Sigmoid colon (tissue), 7 donors: ENCODE results near the gene WFIKKN2. TPM values are rescaled to one million over a fixed set of nuclear protein-coding genes. Genes with fewer than 3 reads are reported as not detected.
"Not testable (repeated sequence)": the region's sequence is repeated elsewhere in the genome, so short reads cannot be mapped to it uniquely, and the experiment has no call there.

Source experiments
- DNase-seq: peaks from one replicate; pipeline ENCODE4 v3.0.0-alpha.2; 2019
- H3K27ac ChIP-seq, 4 donors: fragments of 200-600 bp; sonication (generic); one replicate each; pipeline ENCODE4 v1.5.1; 2016 to 2019; ENCODE audit warnings: mild to moderate bottlenecking in 1 of 4
- H3K27me3 ChIP-seq, 3 donors: fragments of 200-600 bp; sonication (generic); one replicate each; pipeline ENCODE4 v1.5.1; 2019; ENCODE audit warnings: mild to moderate bottlenecking in 1 of 3
- H3K36me3 ChIP-seq, 4 donors: fragments of 200-600 bp; sonication (generic); one replicate each; pipeline ENCODE4 v1.5.1; 2016 to 2019
- H3K4me1 ChIP-seq, 4 donors: fragments of 200-600 bp; sonication (generic); one replicate each; pipeline ENCODE4 v1.5.1; 2017 to 2019
- H3K4me3 ChIP-seq, 4 donors: fragments of 200-600 bp; sonication (generic); one replicate each; pipeline ENCODE4 v1.5.1; 2017 to 2019; ENCODE audit warnings: mild to moderate bottlenecking in 2 of 4, moderate library complexity in 1 of 4
- H3K9me3 ChIP-seq, 4 donors: fragments of 200-600 bp in 3 of 4; sonication (generic) in 3 of 4; one replicate each; pipeline versions ENCODE4 v1.5.1 to v1.6.1; 2013 to 2019
- EP300 ChIP-seq, 4 donors: sonication (generic); formaldehyde crosslinking; IDR thresholded peaks; one replicate each; pipeline ENCODE4 v1.6.1; 2017; ENCODE audit warnings: antibody characterized with exemption in 4 of 4
- POLR2A ChIP-seq, 2 donors: fragments of 450-650 bp; IDR thresholded peaks; one replicate each; pipeline ENCODE4 v1.6.1; 2016; ENCODE audit warnings: antibody characterized with exemption in 2 of 2, mild to moderate bottlenecking in 2 of 2, moderate library complexity in 2 of 2
- POLR2AphosphoS5 ChIP-seq, 4 donors: sonication (generic); formaldehyde crosslinking; IDR thresholded peaks; one replicate each; pipeline ENCODE4 v1.6.1; 2017; ENCODE audit warnings: antibody characterized with exemption in 4 of 4
- WGBS, 2 donors: extraction: QIAGEN DNeasy Blood & Tissue Kit; methylation state at CpG; one replicate each; pipeline ENCODE4 v1.1.7; 2013; 5-methylcytosine and 5-hydroxymethylcytosine counted together
- intact Hi-C: fragments of 100-400 bp; cut with DNase I; formaldehyde crosslinking; loops from one replicate; pipeline ENCODE4 v1.15.1; 2023
- polyA plus RNA-seq, 3 donors: library from polyadenylated mRNA; stranded (reverse); fragments of 200-250 nt; gene quantifications; one replicate each; pipeline ENCODE4 v1.2.3, GENCODE V29; 2013
- total RNA-seq, 4 donors: library from RNA; depleted of rRNA; stranded (reverse); fragments of >200 nt; gene quantifications; one replicate each; pipeline ENCODE4 v1.1.0, GENCODE V29; 2016
- TF ChIP-seq, protein P1 (sequence below), 4 experiments: fragments of 450-650 bp in 3 of 4; fragments of 200-600 bp in 1 of 4; IDR thresholded peaks; one replicate each; pipeline ENCODE4 v1.5.1; 2016 to 2019; ENCODE audit warnings: antibody characterized with exemption in 4 of 4, mild to moderate bottlenecking in 3 of 4, moderate library complexity in 2 of 4
- donor health status: healthy with polysubstance abuse.
- donor health status: Bipolar disorder and iron deficiency.
- donor health status: healthy.

WFIKKN2 gene
- total and polyA plus RNA-seq, 7 donors: under 0.01 to 1.1 (median 0.11) TPM; not detected in 1

DNA sequence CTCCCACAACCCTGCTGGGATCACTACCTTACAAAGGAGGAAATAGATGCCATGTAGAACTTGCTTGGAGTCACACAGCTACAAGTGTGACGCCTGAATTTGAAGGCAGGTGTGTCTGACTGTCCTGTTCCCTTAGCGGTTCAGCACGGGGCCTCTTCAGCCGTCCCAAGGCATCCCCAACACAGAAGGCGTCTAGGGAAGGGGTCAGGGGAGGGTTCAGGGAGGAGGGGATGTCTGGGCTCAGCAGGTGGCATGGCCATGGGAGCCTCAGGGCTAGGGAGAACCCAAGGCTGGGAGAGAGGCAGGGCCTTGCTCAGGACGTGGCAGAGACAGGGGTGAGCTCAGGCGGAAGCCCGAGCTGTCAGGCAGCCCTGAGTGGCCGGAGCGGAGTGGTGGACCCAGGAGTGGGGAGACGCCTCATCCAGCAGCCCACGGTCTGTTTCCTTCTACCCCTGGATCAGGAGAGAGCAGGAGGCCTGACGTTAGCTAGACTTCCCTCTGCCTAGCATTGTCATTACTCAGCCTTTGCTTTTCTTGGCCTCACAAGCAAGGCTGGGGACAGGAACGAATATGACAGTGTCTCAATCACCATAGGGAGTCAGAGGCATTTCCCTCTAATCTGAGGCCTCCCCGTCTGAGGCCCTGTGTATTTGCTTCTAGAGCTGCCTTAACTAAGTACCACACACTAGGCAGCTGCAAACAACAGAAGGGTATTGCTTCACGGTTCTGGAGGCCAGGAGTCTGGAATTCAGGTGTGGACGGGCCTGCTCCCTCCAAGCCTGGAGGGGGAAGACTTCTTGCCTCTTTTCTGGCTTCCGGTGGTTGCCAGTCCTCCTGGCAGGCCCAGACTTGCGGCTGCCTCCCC lies 36.7 kb upstream of the WFIKKN2 start:
- Histone ChIP-seq H3K9me3 (no peaks in the 10 kb centered on the region), H3K27me3 (no peaks in the 10 kb centered on the region), H3K4me1 (no peaks in the 10 kb centered on the region), H3K27ac (no peak overlapping the region), H3K4me3 (no peak overlapping the region), H3K36me3 (no peaks in the 10 kb centered on the region)
- DNase-seq: no peak
- TF ChIP-seq EP300 (IDR thresholded peaks at IDR 0.05) (no peak), POLR2A (IDR thresholded peaks at IDR 0.05) (no peak), POLR2AphosphoS5 (IDR thresholded peaks at IDR 0.05) (no peak)
- TF ChIP-seq, protein P1, sequence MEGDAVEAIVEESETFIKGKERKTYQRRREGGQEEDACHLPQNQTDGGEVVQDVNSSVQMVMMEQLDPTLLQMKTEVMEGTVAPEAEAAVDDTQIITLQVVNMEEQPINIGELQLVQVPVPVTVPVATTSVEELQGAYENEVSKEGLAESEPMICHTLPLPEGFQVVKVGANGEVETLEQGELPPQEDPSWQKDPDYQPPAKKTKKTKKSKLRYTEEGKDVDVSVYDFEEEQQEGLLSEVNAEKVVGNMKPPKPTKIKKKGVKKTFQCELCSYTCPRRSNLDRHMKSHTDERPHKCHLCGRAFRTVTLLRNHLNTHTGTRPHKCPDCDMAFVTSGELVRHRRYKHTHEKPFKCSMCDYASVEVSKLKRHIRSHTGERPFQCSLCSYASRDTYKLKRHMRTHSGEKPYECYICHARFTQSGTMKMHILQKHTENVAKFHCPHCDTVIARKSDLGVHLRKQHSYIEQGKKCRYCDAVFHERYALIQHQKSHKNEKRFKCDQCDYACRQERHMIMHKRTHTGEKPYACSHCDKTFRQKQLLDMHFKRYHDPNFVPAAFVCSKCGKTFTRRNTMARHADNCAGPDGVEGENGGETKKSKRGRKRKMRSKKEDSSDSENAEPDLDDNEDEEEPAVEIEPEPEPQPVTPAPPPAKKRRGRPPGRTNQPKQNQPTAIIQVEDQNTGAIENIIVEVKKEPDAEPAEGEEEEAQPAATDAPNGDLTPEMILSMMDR (IDR thresholded peaks at IDR 0.05): no peak
- intact Hi-C loops: no loop called here
- WGBS, 2 donors: 90 to 92% methylated on average over 19 of the region's 19 CpGs

- intact Hi-C loops: no loop called here
- 89 to 91% methylated on average over 9 of the region's 9 CpGs for WGBS, 2 donors
- Histone ChIP-seq H3K27ac (no peak overlapping the region), H3K36me3 (no peaks in the 10 kb centered on the region), H3K4me3 (no peak overlapping the region), H3K4me1 (no peaks in the 10 kb centered on the region), H3K27me3 (no peaks in the 10 kb centered on the region), H3K9me3 (no peaks in the 10 kb centered on the region)
- no peak for DNase-seq
- TF ChIP-seq POLR2AphosphoS5 (IDR thresholded peaks at IDR 0.05) (no peak), POLR2A (IDR thresholded peaks at IDR 0.05) (no peak), EP300 (IDR thresholded peaks at IDR 0.05) (no peak)
- TF ChIP-seq, protein P1 (IDR thresholded peaks at IDR 0.05): no peak
These were observed 35.8 kb upstream of the WFIKKN2 start for GRCh38 chr17:50799582-50799981.

DNA sequence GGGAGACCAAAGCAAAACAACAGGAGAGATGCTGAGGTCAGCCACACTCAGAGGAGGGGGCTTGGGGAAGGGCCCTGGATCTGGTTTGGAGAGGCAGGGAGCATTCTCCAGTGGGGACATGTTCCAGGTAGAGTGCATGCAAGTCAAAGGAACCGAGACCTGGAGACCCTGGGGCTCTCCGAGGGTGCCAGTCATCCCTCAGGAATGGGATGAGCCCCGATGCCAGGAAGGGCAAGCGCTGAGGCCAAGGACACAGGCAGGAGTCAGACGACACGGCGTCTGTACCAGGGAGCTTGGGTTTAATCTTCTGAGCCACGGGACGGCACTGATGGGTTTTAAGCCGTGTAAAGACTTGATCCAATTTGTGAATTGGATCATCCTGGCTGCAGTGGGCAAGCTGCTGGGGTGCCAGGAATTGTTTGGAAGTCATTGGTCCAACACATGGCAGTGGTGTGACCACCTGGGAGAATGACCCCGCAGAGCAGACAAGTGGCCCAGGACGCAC lies 35.1 kb upstream of the WFIKKN2 start:
- no peaks in the 10 kb centered on the region for H3K4me1 ChIP-seq
- no peak for DNase-seq
- WGBS, 2 donors: 93 to 94% methylated on average over 12 of the region's 12 CpGs
- H3K27ac ChIP-seq: no peak overlapping the region
- TF ChIP-seq POLR2A (IDR thresholded peaks at IDR 0.05) (no peak), EP300 (IDR thresholded peaks at IDR 0.05) (no peak)
- TF ChIP-seq, protein P1 (IDR thresholded peaks at IDR 0.05): no peak
- no peaks in the 10 kb centered on the region for H3K9me3 ChIP-seq
- intact Hi-C loops: no loop called here
- no peak overlapping the region for H3K4me3 ChIP-seq
- H3K27me3 ChIP-seq: no peaks in the 10 kb centered on the region
- H3K36me3 ChIP-seq: no peaks in the 10 kb centered on the region

DNA sequence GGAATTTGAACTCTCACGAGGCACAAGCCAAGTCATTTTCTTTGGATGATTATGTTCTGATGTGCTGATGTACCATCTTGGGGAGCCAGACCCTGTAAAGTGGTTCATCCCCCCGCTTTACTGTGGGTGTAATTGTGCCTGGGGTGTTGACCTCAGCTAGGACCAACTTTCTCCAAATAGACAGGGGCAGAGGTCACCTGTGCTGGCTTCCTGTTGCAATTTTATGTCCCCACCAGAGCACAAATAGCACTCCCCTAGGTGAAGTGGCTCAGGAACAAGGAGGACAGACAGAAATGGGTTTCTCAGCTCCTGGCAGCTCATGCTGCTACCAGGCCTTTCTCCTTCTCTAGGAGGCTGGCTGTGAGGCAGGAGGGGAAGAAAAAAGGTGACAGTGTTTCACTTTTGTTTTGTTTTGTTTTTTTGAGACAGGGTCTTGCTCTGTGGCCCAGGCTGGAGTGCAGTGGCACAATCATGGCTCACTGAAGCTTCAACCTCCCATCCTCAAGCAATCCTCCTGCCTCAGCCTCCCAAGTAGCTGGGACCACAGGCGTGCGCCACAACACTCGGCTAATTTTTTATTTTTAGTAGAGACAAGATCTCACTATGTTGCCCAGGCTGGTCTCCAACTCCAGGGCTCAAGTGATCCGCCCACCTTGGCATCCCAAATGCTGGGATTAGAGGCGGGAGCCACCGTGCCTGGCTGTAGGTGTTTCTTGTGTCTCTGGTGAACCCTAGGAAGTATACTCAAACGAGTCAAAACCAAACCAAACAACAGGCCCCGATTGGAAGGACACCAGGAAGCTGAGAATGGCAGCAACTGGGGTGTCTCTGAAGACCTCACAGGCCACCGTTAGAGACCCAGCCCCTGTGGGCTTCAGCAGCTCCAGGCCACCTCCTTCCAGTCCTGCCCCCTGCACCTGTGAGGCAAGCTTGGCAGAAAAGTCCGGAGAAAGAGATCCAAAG lies 32.5 kb upstream of the WFIKKN2 start:
- WGBS, 2 donors: 83 to 88% methylated on average over 12 of the region's 12 CpGs
- TF ChIP-seq EP300 (IDR thresholded peaks at IDR 0.05): no peak
- Histone ChIP-seq H3K27ac (no peak overlapping the region), H3K27me3 (no peaks in the 10 kb centered on the region), H3K4me3 (no peak overlapping the region), H3K4me1 (no peaks in the 10 kb centered on the region), H3K36me3 (no peaks in the 10 kb centered on the region), H3K9me3 (no peaks in the 10 kb centered on the region)
- intact Hi-C loops: no loop called here
- no peak for DNase-seq

DNA sequence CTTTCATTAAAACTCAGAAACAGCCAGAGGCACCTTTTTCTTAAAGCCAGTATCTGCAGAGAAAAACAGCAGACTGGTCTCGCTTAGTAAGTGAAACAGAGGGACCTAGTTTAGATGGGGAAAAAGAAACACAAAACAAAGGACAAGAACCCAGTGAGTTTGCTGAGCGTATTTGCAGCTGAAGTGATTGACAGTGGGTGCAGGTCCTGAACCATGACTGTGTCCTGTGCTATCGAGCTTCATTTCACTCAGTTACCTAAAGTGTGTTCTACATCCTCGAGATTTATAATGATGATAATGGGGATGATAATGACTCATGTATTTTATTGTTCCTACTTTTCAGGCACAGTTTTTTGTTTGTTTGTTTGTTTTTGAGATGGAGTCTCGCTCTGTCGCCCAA lies 31.7 kb upstream of the WFIKKN2 start:
- Histone ChIP-seq H3K27me3 (no peaks in the 10 kb centered on the region), H3K27ac (no peak overlapping the region), H3K4me1 (no peaks in the 10 kb centered on the region), H3K4me3 (no peak overlapping the region), H3K36me3 (no peaks in the 10 kb centered on the region), H3K9me3 (no peaks in the 10 kb centered on the region)
- TF ChIP-seq, protein P1 (IDR thresholded peaks at IDR 0.05): no peak
- TF ChIP-seq EP300 (IDR thresholded peaks at IDR 0.05): no peak
- no peak for TF ChIP-seq POLR2AphosphoS5 (IDR thresholded peaks at IDR 0.05)
- no peak for TF ChIP-seq POLR2A (IDR thresholded peaks at IDR 0.05)
- intact Hi-C loops: no loop called here
- no peak for DNase-seq
- WGBS, 2 donors: 76 to 82% methylated on average over 6 of the region's 6 CpGs

DNA sequence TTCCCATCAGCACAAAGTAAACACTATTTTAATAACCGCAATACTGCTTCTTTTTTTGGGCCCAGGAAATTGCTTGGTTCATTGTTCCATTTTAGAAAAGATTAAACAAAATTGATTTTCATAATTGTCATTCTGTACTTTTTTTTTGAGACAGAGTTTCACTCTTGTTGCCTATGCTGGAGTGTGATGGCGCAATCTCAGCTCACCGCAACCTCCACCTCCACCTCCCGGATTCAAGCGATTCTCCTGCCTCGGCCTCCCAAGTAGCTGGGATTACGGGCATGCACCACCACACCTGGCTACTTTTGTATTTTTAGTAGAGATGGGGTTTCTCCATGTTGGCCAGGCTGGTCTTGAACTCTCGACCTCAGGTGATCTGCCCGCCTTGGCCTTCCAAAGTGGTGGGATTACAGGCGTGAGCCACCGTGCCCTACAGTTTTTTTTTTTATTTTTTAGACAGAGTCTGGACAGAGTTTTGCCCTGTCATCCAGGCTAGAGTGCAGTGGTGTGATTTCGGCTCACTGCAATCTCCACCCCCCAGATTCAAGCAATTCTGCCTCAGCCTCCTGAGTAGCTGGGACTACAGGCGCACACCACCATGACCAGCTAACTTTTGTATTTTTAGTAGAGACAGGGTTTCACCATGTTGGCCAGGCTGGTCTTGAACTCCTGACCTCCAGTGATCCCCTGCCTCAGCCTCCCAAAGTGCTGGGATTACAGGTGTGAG lies 30.5 kb upstream of the WFIKKN2 start:
- H3K4me3 ChIP-seq, H3K27ac ChIP-seq, H3K27me3 ChIP-seq, H3K9me3 ChIP-seq, DNase-seq, intact Hi-C loops, H3K4me1 ChIP-seq, H3K36me3 ChIP-seq: not testable (repeated sequence)
- WGBS, 2 donors: 92 to 96% methylated on average over 13 of the region's 13 CpGs
